Osteocyte (in vitro differentiated cells): Measurements from ENCODE around the gene TMEM17. TPM values are rescaled to one million over a fixed set of nuclear protein-coding genes. Genes with fewer than 3 reads are reported as not detected.
A peak's percentile ranks its signal among the peaks of the same experiment; 100 is the strongest.

Source experiments
- DNase-seq: peaks from one replicate; pipeline ENCODE4 v3.0.0; 2021; ENCODE audit warnings: mixed read lengths; ENCODE audit not compliant: unreplicated experiment; ENCODE audit errors: extremely low spot score
- H3K27ac Mint-ChIP-seq: one replicate; pipeline ENCODE4 v1.8.0; 2021; ENCODE audit warnings: mild to moderate bottlenecking, mixed read lengths; ENCODE audit not compliant: unreplicated experiment
- H3K27me3 Mint-ChIP-seq: one replicate; pipeline ENCODE4 v1.8.0; 2021; ENCODE audit warnings: mixed read lengths; ENCODE audit not compliant: unreplicated experiment
- H3K36me3 Mint-ChIP-seq: one replicate; pipeline ENCODE4 v1.8.0; 2021; ENCODE audit warnings: mixed read lengths; ENCODE audit not compliant: unreplicated experiment
- H3K4me1 Mint-ChIP-seq: one replicate; pipeline ENCODE4 v1.8.0; 2021; ENCODE audit warnings: mixed read lengths; ENCODE audit not compliant: unreplicated experiment
- H3K4me3 Mint-ChIP-seq: one replicate; pipeline ENCODE4 v1.8.0; 2021; ENCODE audit warnings: mild to moderate bottlenecking, moderate library complexity, mixed read lengths; ENCODE audit not compliant: unreplicated experiment
- H3K9me3 Mint-ChIP-seq: one replicate; pipeline ENCODE4 v1.8.0; 2021; ENCODE audit warnings: mixed read lengths; ENCODE audit not compliant: unreplicated experiment
- total RNA-seq: library from RNA; stranded (reverse); gene quantifications from 2 replicates; pipeline ENCODE4 v1.2.1, GENCODE V29; 2021
- TF ChIP-seq, protein P1 (sequence below): fragments of 200-600 bp; sonication (generic); IDR thresholded peaks from 2 replicates; pipeline ENCODE4 v1.5.0; 2021; ENCODE audit warnings: antibody characterized with exemption, mild to moderate bottlenecking, moderate library complexity

The TMEM17 gene
- total RNA-seq, 1 donor from 2014 or later, result 2.1 TPM

DNA sequence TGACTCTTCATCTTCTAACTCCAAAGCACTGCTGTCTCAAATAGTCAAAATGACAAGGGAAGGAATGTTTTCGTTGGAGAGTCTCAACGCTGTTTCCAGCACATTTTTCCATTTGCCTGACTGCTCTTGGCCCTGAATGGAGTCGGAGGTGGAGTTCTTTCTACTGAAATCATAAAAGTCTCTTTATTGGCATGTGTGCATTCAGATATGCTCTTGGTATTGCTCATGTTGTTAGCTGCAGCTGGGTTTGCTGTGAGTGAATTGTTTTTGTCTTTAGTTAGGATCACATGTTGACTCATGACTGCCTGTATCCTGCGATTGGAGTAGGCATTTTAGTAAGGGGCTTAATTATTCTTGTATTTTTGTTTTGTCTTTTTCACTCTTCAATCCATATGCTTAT is 16.8 kb downstream of the TMEM17 start:
- H3K27me3 Mint-ChIP-seq, result no peaks in the 10 kb centered on the region
- no peaks in the 10 kb centered on the region for H3K36me3 Mint-ChIP-seq
- no peak for DNase-seq
- no peak overlapping the region for H3K4me3 Mint-ChIP-seq
- peak overlapping the region; percentile 75 for H3K27ac Mint-ChIP-seq
- H3K9me3 Mint-ChIP-seq, result no peaks in the 10 kb centered on the region
- TF ChIP-seq, protein P1, sequence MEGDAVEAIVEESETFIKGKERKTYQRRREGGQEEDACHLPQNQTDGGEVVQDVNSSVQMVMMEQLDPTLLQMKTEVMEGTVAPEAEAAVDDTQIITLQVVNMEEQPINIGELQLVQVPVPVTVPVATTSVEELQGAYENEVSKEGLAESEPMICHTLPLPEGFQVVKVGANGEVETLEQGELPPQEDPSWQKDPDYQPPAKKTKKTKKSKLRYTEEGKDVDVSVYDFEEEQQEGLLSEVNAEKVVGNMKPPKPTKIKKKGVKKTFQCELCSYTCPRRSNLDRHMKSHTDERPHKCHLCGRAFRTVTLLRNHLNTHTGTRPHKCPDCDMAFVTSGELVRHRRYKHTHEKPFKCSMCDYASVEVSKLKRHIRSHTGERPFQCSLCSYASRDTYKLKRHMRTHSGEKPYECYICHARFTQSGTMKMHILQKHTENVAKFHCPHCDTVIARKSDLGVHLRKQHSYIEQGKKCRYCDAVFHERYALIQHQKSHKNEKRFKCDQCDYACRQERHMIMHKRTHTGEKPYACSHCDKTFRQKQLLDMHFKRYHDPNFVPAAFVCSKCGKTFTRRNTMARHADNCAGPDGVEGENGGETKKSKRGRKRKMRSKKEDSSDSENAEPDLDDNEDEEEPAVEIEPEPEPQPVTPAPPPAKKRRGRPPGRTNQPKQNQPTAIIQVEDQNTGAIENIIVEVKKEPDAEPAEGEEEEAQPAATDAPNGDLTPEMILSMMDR, result no peak
- peaks cover 43% of the 10 kb centered on the region for H3K4me1 Mint-ChIP-seq

DNA sequence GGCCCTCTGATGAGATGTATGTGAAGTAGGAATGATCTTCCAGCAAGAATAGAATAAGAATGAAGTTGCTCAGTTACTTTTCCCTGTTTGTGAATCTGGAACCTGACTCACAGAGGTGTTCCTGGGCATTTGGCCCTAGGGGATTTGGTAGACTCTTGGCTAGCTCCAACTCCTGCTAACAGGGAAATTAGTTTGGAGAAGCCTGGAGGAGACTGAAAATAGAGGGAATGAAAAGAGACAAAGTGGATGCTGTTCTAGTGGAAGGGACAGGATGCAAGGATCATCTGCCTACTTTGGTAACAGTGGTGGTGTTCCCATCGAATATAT is 19.6 kb downstream of the TMEM17 start:
- peaks cover 43% of the 10 kb centered on the region for H3K4me1 Mint-ChIP-seq
- no peaks in the 10 kb centered on the region for H3K36me3 Mint-ChIP-seq
- H3K27ac Mint-ChIP-seq, result peak overlapping the region; percentile 86
- no peaks in the 10 kb centered on the region for H3K27me3 Mint-ChIP-seq
- H3K4me3 Mint-ChIP-seq, result no peak overlapping the region
- TF ChIP-seq, protein P1, result no peak
- no peaks in the 10 kb centered on the region for H3K9me3 Mint-ChIP-seq
- no peak for DNase-seq

DNA sequence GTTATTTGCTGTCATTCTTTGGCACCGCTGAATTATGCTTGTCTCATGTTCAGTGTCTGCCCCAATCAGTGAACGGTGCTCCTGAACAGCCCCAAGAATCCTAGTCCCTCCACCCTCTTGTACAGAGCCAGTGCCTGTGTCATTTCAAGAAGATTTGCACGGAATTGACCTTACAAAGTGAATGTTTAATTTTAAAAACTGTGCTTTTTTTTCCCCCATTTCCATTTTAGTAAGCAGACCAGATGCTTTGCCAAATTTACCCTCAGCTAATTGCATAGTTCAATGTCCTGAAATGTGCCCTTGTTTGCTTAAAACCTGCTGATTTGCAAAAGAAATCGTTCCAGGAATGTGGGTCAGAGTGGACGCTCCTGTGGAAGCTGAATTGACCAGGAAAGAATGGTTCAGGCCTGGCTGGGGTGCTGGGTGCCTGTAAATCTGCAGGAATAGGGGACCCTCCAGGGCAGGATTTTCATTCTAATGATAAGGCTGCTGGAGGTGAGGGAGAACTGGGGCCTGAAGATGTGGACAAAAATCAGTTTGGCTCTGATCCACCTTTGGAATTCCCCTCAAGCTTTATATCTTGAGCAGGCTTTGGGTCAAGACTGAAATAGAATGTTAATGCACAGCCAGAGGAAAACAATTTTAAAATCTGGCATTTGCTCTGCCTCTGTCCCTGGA is 20.1 kb downstream of the TMEM17 start:
- TF ChIP-seq, protein P1, result no peak
- H3K9me3 Mint-ChIP-seq, result no peaks in the 10 kb centered on the region
- H3K4me3 Mint-ChIP-seq, result no peak overlapping the region
- DNase-seq, result no peak
- H3K4me1 Mint-ChIP-seq, result peaks cover 43% of the 10 kb centered on the region
- no peaks in the 10 kb centered on the region for H3K36me3 Mint-ChIP-seq
- peak overlapping the region; percentile 86 for H3K27ac Mint-ChIP-seq
- no peaks in the 10 kb centered on the region for H3K27me3 Mint-ChIP-seq

DNA sequence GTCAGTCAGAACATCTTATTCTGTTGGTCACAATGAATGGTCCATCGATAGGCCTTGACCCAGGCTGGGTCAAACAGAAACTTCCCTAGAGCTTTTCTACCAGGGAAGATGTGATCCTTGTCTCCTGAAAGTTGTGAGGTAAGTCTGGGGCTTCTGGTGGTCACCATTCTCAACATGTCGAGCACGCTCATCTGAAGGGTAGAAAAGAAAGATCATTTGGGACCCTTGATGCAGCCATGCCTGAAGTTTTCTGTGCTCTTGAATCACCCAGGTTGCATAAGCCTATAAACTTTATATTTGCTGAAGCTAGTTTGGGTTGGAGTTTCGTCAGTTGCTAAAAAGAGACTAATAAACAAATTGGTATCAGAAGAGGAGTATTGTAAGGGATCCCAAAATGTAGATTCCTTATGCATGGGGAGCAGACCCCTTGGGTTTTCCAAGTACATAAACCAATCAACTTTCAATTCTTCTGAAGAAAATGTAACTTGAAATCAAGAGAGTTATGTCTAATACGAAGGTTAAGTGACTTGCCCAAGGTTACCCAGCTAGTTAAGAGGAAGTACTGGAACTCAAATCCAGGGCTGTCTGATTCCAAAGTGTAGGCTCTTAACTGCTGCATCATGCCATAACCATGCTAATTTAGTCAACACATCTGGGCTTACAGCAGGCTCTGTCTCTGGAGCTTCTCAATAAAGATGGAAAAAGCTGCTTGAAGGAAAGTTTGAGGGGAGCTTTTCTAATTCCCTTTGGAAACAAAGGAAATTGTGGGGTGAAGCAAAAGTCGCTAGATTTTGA is 23.2 kb downstream of the TMEM17 start:
- no peak overlapping the region for H3K27ac Mint-ChIP-seq
- no peaks in the 10 kb centered on the region for H3K36me3 Mint-ChIP-seq
- no peak for DNase-seq
- H3K9me3 Mint-ChIP-seq, result peaks cover 5% of the 10 kb centered on the region
- peaks cover 31% of the 10 kb centered on the region for H3K4me1 Mint-ChIP-seq
- peaks cover 2% of the 10 kb centered on the region for H3K27me3 Mint-ChIP-seq
- TF ChIP-seq, protein P1, result no peak
- H3K4me3 Mint-ChIP-seq, result no peak overlapping the region

GRCh38 chr2:62479917-62480316 is 26.1 kb downstream of the TMEM17 start:
- no peak overlapping the region for H3K27ac Mint-ChIP-seq
- no peak overlapping the region for H3K4me3 Mint-ChIP-seq
- H3K4me1 Mint-ChIP-seq, result peaks cover 26% of the 10 kb centered on the region
- no peaks in the 10 kb centered on the region for H3K36me3 Mint-ChIP-seq
- H3K27me3 Mint-ChIP-seq, result peaks cover 2% of the 10 kb centered on the region
- TF ChIP-seq, protein P1, result no peak
- DNase-seq, result no peak
- H3K9me3 Mint-ChIP-seq, result peaks cover 5% of the 10 kb centered on the region
